H9 (cell line): Measurements from ENCODE around the gene SLC38A3. TPM values are rescaled to one million over a fixed set of nuclear protein-coding genes. Genes with fewer than 3 reads are reported as not detected.

ENCODE experiments used
- DNase-seq: peaks from one replicate; pipeline ENCODE4 v3.0.0-alpha.2; 2017
- H2AFZ ChIP-seq: one replicate; pipeline ENCODE4 v1.6.1; 2013; ENCODE audit warnings: mild to moderate bottlenecking, low read length, control low read depth, moderate library complexity
- H2AK5ac ChIP-seq: 2 replicates; pipeline ENCODE4 v1.6.1; 2013; ENCODE audit warnings: low read length, control low read depth, mixed read lengths; ENCODE audit not compliant: insufficient read length
- H2BK120ac ChIP-seq: one replicate; pipeline ENCODE4 v1.6.1; 2013; ENCODE audit warnings: low read depth, mild to moderate bottlenecking, low read length, control low read depth, inconsistent platforms; ENCODE audit not compliant: poor library complexity, severe bottlenecking
- H2BK12ac ChIP-seq: 2 replicates; pipeline ENCODE4 v1.6.1; 2013; ENCODE audit warnings: low read length, control low read depth, mixed read lengths, low read depth; ENCODE audit not compliant: insufficient read length
- H2BK15ac ChIP-seq: 2 replicates; pipeline ENCODE4 v1.6.1; 2013; ENCODE audit warnings: low read depth, low read length, control low read depth
- H2BK20ac ChIP-seq: one replicate; pipeline ENCODE4 v1.6.1; 2013; ENCODE audit warnings: low read depth, mild to moderate bottlenecking, low read length, control low read depth, inconsistent platforms; ENCODE audit not compliant: poor library complexity, severe bottlenecking
- H2BK5ac ChIP-seq: 2 replicates; pipeline ENCODE4 v1.6.1; 2013; ENCODE audit warnings: low read length, control low read depth, mixed read lengths; ENCODE audit not compliant: insufficient read length
- H3K14ac ChIP-seq: 2 replicates; pipeline ENCODE4 v1.6.1; 2013; ENCODE audit warnings: low read length, control low read depth; ENCODE audit not compliant: insufficient read depth
- H3K18ac ChIP-seq: 2 replicates; pipeline ENCODE4 v1.6.1; 2013; ENCODE audit warnings: low read depth, mild to moderate bottlenecking, mixed read lengths, low read length, control low read depth; ENCODE audit not compliant: insufficient read length
- H3K23ac ChIP-seq: 2 replicates; pipeline ENCODE4 v1.6.1; 2013; ENCODE audit warnings: low read length, control low read depth, mixed read lengths, low read depth; ENCODE audit not compliant: insufficient read length
- H3K23me2 ChIP-seq: 2 replicates; pipeline ENCODE4 v1.6.1; 2013; ENCODE audit warnings: low read depth, mild to moderate bottlenecking, mixed read lengths, low read length, control low read depth; ENCODE audit not compliant: insufficient read length, poor library complexity, severe bottlenecking
- H3K27ac ChIP-seq: 2 replicates; pipeline ENCODE4 v1.5.1; 2013; ENCODE audit warnings: low read length, control low read depth, mixed read lengths, low read depth; ENCODE audit not compliant: insufficient read length
- H3K27me3 ChIP-seq: 2 replicates; pipeline ENCODE4 v1.6.1; 2013; ENCODE audit warnings: low read length, control low read depth, inconsistent platforms; ENCODE audit not compliant: insufficient read depth
- H3K4ac ChIP-seq: 2 replicates; pipeline ENCODE4 v1.6.1; 2013; ENCODE audit warnings: low read depth, mild to moderate bottlenecking, control low read depth, inconsistent platforms, low read length, moderate library complexity
- H3K4me1 ChIP-seq: 2 replicates; pipeline ENCODE4 v1.6.1; 2013; ENCODE audit warnings: low read length, control low read depth, inconsistent platforms; ENCODE audit not compliant: insufficient read depth
- H3K4me2 ChIP-seq: 2 replicates; pipeline ENCODE4 v1.6.1; 2013; ENCODE audit warnings: low read length, control low read depth, mixed read lengths; ENCODE audit not compliant: insufficient read length, insufficient read depth
- H3K56ac ChIP-seq: 2 replicates; pipeline ENCODE4 v1.6.1; 2013; ENCODE audit warnings: low read depth, mild to moderate bottlenecking, mixed read lengths, low read length, control low read depth; ENCODE audit not compliant: insufficient read length
- H3K79me1 ChIP-seq: 2 replicates; pipeline ENCODE4 v1.6.1; 2013; ENCODE audit warnings: low read depth, mild to moderate bottlenecking, moderate library complexity, low read length, control low read depth, inconsistent platforms; ENCODE audit not compliant: insufficient read depth, poor library complexity, severe bottlenecking
- H3K79me2 ChIP-seq: 2 replicates; pipeline ENCODE4 v1.6.1; 2013; ENCODE audit warnings: low read length, control low read depth, inconsistent platforms; ENCODE audit not compliant: insufficient read depth
- H3K9ac ChIP-seq: 2 replicates; pipeline ENCODE4 v1.6.1; 2013; ENCODE audit warnings: low read length, control low read depth, mixed read lengths; ENCODE audit not compliant: insufficient read length; ENCODE audit errors: extremely low read depth
- H3K9me3 ChIP-seq: one replicate; pipeline ENCODE4 v1.6.1; 2013; ENCODE audit warnings: low read depth, low read length, inconsistent platforms; ENCODE audit not compliant: control insufficient read depth
- H3T11ph ChIP-seq: one replicate; pipeline ENCODE4 v1.6.1; 2013; ENCODE audit warnings: mild to moderate bottlenecking, low read length, control low read depth, inconsistent platforms
- H4K20me1 ChIP-seq: one replicate; pipeline ENCODE4 v1.6.1; 2013; ENCODE audit not compliant: control insufficient read depth, insufficient read length, insufficient read depth
- H4K5ac ChIP-seq: 2 replicates; pipeline ENCODE4 v1.6.1; 2013; ENCODE audit warnings: low read depth, mild to moderate bottlenecking, mixed read lengths, low read length, control low read depth; ENCODE audit not compliant: insufficient read length
- H4K8ac ChIP-seq: replicated peaks from 2 replicates; pipeline ENCODE4 v1.6.1; 2013; ENCODE audit warnings: low read length, control low read depth, mixed read lengths, low read depth; ENCODE audit not compliant: insufficient read length
- H4K91ac ChIP-seq: 2 replicates; pipeline ENCODE4 v1.6.1; 2013; ENCODE audit warnings: low read depth, mild to moderate bottlenecking, moderate library complexity, mixed read lengths, low read length, control low read depth; ENCODE audit not compliant: insufficient read length
- H3K27ac Mint-ChIP-seq, 3 experiments: 2 replicates in 2 of 3; 3 replicates in 1 of 3; pipeline ENCODE4 v1.8.0; 2020 to 2021; ENCODE audit warnings: mixed read lengths in 3 of 3, mild to moderate bottlenecking in 1 of 3, moderate library complexity in 1 of 3
- H3K27me3 Mint-ChIP-seq: 2 replicates; pipeline ENCODE4 v1.8.0; 2021; ENCODE audit warnings: low read depth, mild to moderate bottlenecking, moderate library complexity, mixed read lengths
- H3K36me3 Mint-ChIP-seq, 3 experiments: 2 replicates in 2 of 3; 3 replicates in 1 of 3; pipeline ENCODE4 v1.8.0; 2020 to 2021; ENCODE audit warnings: low read depth in 3 of 3, mixed read lengths in 3 of 3; ENCODE audit not compliant: insufficient read depth in 1 of 3
- H3K4me1 Mint-ChIP-seq, 2 experiments: 2 replicates each; pipeline ENCODE4 v1.8.0; 2020; ENCODE audit warnings: mixed read lengths in 2 of 2
- H3K4me3 Mint-ChIP-seq, 2 experiments: 2 replicates in 1 of 2; 3 replicates in 1 of 2; pipeline ENCODE4 v1.8.0; 2020 to 2021; ENCODE audit warnings: mild to moderate bottlenecking in 2 of 2, mixed read lengths in 2 of 2, moderate library complexity in 1 of 2
- H3K9me3 Mint-ChIP-seq, 2 experiments: 2 replicates in 1 of 2; 3 replicates in 1 of 2; pipeline ENCODE4 v1.8.0; 2020; ENCODE audit warnings: mild to moderate bottlenecking in 2 of 2, mixed read lengths in 2 of 2, moderate library complexity in 1 of 2
- WGBS: extraction: QIAGEN DNeasy Blood & Tissue Kit; methylation state at CpG from one replicate; pipeline ENCODE4 v1.1.7; 2013; ENCODE audit warnings: missing lambda C conversion rate, low lambda C conversion rate, mixed read lengths; ENCODE audit not compliant: insufficient read length; ENCODE audit errors: extremely low coverage; 5-methylcytosine and 5-hydroxymethylcytosine counted together
- total RNA-seq: library from RNA; stranded (reverse); gene quantifications from 2 replicates; pipeline ENCODE4 v1.2.1, GENCODE V29; 2021
- TF ChIP-seq, protein P1 (sequence below): fragments of 200-600 bp; sonication (generic); conservative IDR thresholded peaks from 3 replicates; pipeline ENCODE4 v1.8.0; 2021; ENCODE audit warnings: antibody characterized with exemption, mild to moderate bottlenecking

Gene SLC38A3
- total RNA-seq, 1 experiment from 2014 or later, result 1.4 TPM

DNA sequence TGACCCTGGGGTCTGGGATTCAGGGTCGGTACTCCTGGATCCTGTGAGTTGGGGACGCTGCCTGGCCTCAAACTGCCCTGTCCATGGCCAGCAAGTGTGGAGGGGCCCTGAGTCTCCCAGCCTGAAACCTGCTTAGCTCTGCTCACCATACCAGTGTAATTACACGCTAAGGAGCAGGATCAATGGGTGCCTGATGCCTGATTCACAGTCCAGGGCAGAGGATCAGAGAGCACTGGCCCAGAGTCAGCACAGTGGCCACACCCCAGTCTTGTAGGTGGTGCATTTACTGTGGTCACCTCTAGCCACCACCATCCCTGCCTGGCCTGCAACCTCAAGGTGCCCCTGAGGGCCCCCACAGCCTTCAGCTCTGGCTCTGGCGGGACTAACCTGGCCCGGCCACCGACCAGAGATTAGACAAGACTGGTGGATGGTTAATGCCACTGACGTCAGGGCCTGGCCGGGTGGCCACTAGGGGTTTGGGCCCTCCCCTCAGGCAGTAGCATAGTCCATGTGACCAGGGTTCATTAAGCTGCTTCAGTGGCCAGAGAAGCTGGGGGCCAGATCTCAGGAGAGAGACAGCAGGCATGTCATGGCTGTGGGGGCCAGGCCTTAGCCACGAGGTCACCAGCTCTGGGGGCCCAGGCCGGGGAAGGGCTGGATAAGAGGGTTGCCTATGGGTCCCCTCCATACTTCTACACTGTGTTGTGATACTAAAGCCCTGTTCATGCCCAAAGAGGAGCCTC is 3.3 kb upstream of the SLC38A3 start:
- peaks cover 7% of the 10 kb centered on the region; the same call in 1 of the 2 replicates for H3K27me3 ChIP-seq
- no peaks in the 10 kb centered on the region for H3K79me1 ChIP-seq
- H3K14ac ChIP-seq, result no peak overlapping the region
- peaks cover 60% of the 10 kb centered on the region for H3K27me3 Mint-ChIP-seq
- no peak overlapping the region for H2BK5ac ChIP-seq
- H3K23ac ChIP-seq, result no peak overlapping the region
- H3K27ac ChIP-seq, result no peak overlapping the region
- no peaks in the 10 kb centered on the region for H3K9me3 ChIP-seq
- no peaks in the 10 kb centered on the region for H3K4me1 ChIP-seq
- H4K8ac ChIP-seq, result no peak overlapping the region
- no peak for DNase-seq
- H3K36me3 Mint-ChIP-seq, result no peaks in the 10 kb centered on the region
- no peaks in the 10 kb centered on the region for H3K79me2 ChIP-seq
- no CpG with 5 or more reads among the region's 10 CpGs for WGBS
- H2BK20ac ChIP-seq, result no peak overlapping the region
- no peak overlapping the region for H3T11ph ChIP-seq
- H3K9ac ChIP-seq, result no peak overlapping the region
- H3K27ac Mint-ChIP-seq, result no peak overlapping the region
- H2BK15ac ChIP-seq, result no peak overlapping the region
- peaks cover 22% of the 10 kb centered on the region in 2 experiments for H3K4me1 Mint-ChIP-seq
- no peaks in the 10 kb centered on the region; a peak in 1 of 5 replicates for H3K9me3 Mint-ChIP-seq
- H2BK12ac ChIP-seq, result no peak overlapping the region
- H4K20me1 ChIP-seq, result no peaks in the 10 kb centered on the region
- TF ChIP-seq, protein P1, sequence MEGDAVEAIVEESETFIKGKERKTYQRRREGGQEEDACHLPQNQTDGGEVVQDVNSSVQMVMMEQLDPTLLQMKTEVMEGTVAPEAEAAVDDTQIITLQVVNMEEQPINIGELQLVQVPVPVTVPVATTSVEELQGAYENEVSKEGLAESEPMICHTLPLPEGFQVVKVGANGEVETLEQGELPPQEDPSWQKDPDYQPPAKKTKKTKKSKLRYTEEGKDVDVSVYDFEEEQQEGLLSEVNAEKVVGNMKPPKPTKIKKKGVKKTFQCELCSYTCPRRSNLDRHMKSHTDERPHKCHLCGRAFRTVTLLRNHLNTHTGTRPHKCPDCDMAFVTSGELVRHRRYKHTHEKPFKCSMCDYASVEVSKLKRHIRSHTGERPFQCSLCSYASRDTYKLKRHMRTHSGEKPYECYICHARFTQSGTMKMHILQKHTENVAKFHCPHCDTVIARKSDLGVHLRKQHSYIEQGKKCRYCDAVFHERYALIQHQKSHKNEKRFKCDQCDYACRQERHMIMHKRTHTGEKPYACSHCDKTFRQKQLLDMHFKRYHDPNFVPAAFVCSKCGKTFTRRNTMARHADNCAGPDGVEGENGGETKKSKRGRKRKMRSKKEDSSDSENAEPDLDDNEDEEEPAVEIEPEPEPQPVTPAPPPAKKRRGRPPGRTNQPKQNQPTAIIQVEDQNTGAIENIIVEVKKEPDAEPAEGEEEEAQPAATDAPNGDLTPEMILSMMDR, result 0 out of 3 replicates have a peak, but pooled peaks have one; percentile 11
- no peak overlapping the region for H3K4ac ChIP-seq
- H2AFZ ChIP-seq, result no peak overlapping the region
- no peak overlapping the region for H2AK5ac ChIP-seq
- H2BK120ac ChIP-seq, result no peak overlapping the region
- H4K5ac ChIP-seq, result no peak overlapping the region
- H3K4me3 Mint-ChIP-seq, result no peak overlapping the region
- no peak overlapping the region for H3K4me2 ChIP-seq
- no peak overlapping the region for H3K56ac ChIP-seq
- no peak overlapping the region for H3K18ac ChIP-seq
- H4K91ac ChIP-seq, result no peak overlapping the region
- H3K23me2 ChIP-seq, result peaks cover 7% of the 10 kb centered on the region
